AG10803 (cell line): ENCODE data around the gene NAXD.
A peak's percentile ranks its signal among the peaks of the same experiment; 100 is the strongest.
"Not testable (repeated sequence)": the region's sequence is repeated elsewhere in the genome, so short reads cannot be mapped to it uniquely, and the experiment has no call there.

Experiments
- DNase-seq: peaks from one replicate; pipeline ENCODE4 v3.0.0; 2010; ENCODE audit warnings: low read depth
- H3K4me3 ChIP-seq: 2 replicates; pipeline ENCODE4 v1.5.1; 2011; ENCODE audit warnings: mild to moderate bottlenecking, low read length, control low read depth
- CTCF ChIP-seq: conservative IDR thresholded peaks from 2 replicates; pipeline ENCODE4 v1.5.1; 2011; ENCODE audit warnings: mild to moderate bottlenecking, low read length, control low read depth, inconsistent platforms

Gene NAXD

GRCh38 chr13:110593430-110594130 lies 21.8 kb upstream of the NAXD start:
- TF ChIP-seq CTCF, result peak; percentile 66
- H3K4me3 ChIP-seq, result no peak overlapping the region
- peak; percentile 54 for DNase-seq

DNA sequence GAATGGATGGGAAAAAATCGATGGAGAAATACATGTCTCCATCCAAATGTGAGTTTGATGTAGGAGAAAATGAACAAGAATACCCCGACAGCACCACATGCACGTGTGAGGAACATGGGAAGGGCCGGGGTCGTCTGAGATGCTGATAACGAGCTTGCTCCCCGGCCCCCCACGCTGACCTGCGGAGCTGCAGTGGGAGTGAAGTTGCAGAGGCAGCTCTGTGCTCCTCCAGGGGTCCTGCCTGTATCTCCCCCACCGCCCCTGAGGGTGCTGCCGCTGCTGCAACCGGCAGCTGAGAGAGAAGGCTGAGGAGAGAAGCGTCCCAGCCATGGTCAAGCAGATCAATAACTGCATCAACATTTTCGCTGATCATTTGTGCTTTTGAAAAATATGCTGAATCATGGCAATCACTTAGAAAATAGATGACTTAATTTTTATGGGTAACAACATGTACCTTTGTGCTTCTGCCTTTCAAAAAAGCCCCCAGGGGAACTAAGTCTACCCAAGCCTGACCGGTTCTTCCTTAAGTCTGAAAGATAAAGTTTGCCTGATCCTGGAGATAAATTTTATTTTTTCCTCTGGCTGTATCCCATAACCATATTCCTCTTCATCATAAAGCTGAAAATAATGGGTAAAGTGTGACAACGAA lies 18.2 kb upstream of the NAXD start:
- no peak for DNase-seq
- no peak overlapping the region for H3K4me3 ChIP-seq

GRCh38 chr13:110600261-110600819 lies 15.0 kb upstream of the NAXD start:
- TF ChIP-seq CTCF, result no peak
- DNase-seq, result no peak
- no peak overlapping the region for H3K4me3 ChIP-seq

More for the DNA sequence above, 18.2 kb upstream of the NAXD start:
- TF ChIP-seq CTCF, result no peak

- no peak for TF ChIP-seq CTCF
- no peak overlapping the region for H3K4me3 ChIP-seq
- DNase-seq, result no peak
Observed at GRCh38 chr13:110600980-110601379, 14.4 kb upstream of the NAXD start.

DNA sequence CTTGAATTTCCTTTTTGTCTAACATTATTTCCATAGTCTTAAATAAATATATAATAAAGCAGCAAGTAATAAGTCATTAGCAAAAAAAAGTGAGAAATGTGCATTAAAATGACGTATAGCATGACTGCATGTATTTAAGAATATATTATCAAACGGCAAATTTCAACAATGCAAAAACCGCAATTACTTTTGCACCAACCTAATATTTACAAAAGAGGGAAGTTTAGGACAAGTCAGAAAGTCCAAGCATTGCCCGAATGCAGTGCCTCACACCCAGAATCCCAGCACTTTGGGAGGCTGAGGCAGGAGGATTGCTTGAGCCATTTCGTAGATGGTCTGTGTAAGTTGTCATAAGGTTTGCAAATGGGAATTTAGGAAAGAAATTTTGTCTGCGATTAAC lies 10.2 kb upstream of the NAXD start:
- TF ChIP-seq CTCF, result no peak
- no peak for DNase-seq
- H3K4me3 ChIP-seq, result no peak overlapping the region

GRCh38 chr13:110606281-110606680 lies 9.1 kb upstream of the NAXD start:
- not testable (repeated sequence) for H3K4me3 ChIP-seq, DNase-seq

- TF ChIP-seq CTCF, result no peak
- no peak overlapping the region for H3K4me3 ChIP-seq
- DNase-seq, result no peak
Observed at GRCh38 chr13:110607675-110608224, 7.6 kb upstream of the NAXD start.
